Fibroblast of mammary gland (primary cell): ENCODE results near the gene RASA3.

Experiments
- DNase-seq: peaks from one replicate; pipeline ENCODE4 v3.0.0-alpha.2; 2010; ENCODE audit warnings: low read depth
- H3K4me3 ChIP-seq: 2 replicates; pipeline ENCODE4 v1.5.1; 2011; ENCODE audit warnings: low read depth, mild to moderate bottlenecking, low read length, moderate library complexity; ENCODE audit not compliant: control insufficient read depth
- CTCF ChIP-seq: conservative IDR thresholded peaks from 2 replicates; pipeline ENCODE4 v1.5.1; 2011; ENCODE audit warnings: low read depth, low read length, inconsistent platforms; ENCODE audit not compliant: control insufficient read depth, insufficient read depth

The RASA3 gene

GRCh38 chr13:114019367-114019766, 113.1 kb downstream of the RASA3 start:
- no peak for DNase-seq
- no peak for TF ChIP-seq CTCF

GRCh38 chr13:114018461-114019055, 113.9 kb downstream of the RASA3 start:
- H3K4me3 ChIP-seq: no peak overlapping the region
- no peak for TF ChIP-seq CTCF
- DNase-seq: no peak

More at GRCh38 chr13:114019367-114019766, 113.1 kb downstream of the RASA3 start:
- no peak overlapping the region for H3K4me3 ChIP-seq

- H3K4me3 ChIP-seq: no peak overlapping the region
- TF ChIP-seq CTCF: no peak
- DNase-seq: no peak
These were observed 114.5 kb downstream of the RASA3 start for GRCh38 chr13:114017966-114018365.

GRCh38 chr13:114017028-114017630, 115.3 kb downstream of the RASA3 start:
- TF ChIP-seq CTCF: peak; percentile 33
- DNase-seq: peak; percentile 57

GRCh38 chr13:114016321-114017027, 115.9 kb downstream of the RASA3 start:
- H3K4me3 ChIP-seq: no peak overlapping the region
- DNase-seq: no peak
- no peak for TF ChIP-seq CTCF

More at GRCh38 chr13:114017028-114017630, 115.3 kb downstream of the RASA3 start:
- H3K4me3 ChIP-seq: no peak overlapping the region

- DNase-seq: no peak
- no peak overlapping the region for H3K4me3 ChIP-seq
- no peak for TF ChIP-seq CTCF
These were observed 116.5 kb downstream of the RASA3 start for GRCh38 chr13:114015969-114016295.
